Measurements from ENCODE around the gene BTBD9. TPM values are rescaled to one million over a fixed set of nuclear protein-coding genes. Genes with fewer than 3 reads are reported as not detected.

Gene BTBD9
- total and polyA plus RNA-seq, 2 of the 13 experiments (the other 11 are each of a cell fraction or from before 2014, with no cell fraction given), result 1.2 to 3.0 TPM

- ChIA-PET CTCF (ENCODE audit: low intra/inter-chr PET ratio, low total read pairs) (no interaction called here), POLR2A (no interaction called here)
- Histone ChIP-seq H3K27ac (ENCODE audit: extremely low read length, insufficient read depth, low read length) (no peak overlapping the region), H3K4me2 (ENCODE audit: low read depth, low read length) (no peak overlapping the region), H3K9ac (ENCODE audit: insufficient read depth, low read depth, low read length) (no peak overlapping the region), H3K27me3 (ENCODE audit: control insufficient read depth in 1 of 2, insufficient read depth in 2 of 2, low read length in 2 of 2) (no peaks in the 10 kb centered on the region), H3K4me1 (ENCODE audit: insufficient read depth, low read length) (peaks cover 20% of the 10 kb centered on the region), H3K9me3 (ENCODE audit: low read length) (no peaks in the 10 kb centered on the region), H4K20me1 (ENCODE audit: insufficient read depth, low read length) (no peaks in the 10 kb centered on the region), H3K79me2 (ENCODE audit: insufficient read depth, low read length) (no peaks in the 10 kb centered on the region), H3K36me3 (replicated peaks in 1 of 2; ENCODE audit: control insufficient read depth in 1 of 2, insufficient read depth in 2 of 2, low read length in 2 of 2) (no peaks in the 10 kb centered on the region), H2AFZ (ENCODE audit: low read length) (no peak overlapping the region), H3K4me3 (replicated peaks in 1 of 3; ENCODE audit: insufficient read depth in 1 of 3, low read depth in 2 of 3, low read length in 3 of 3) (no peak overlapping the region)
- BruUV-seq (replicated peaks), result no TSS peak
- no peak for DNase-seq (ENCODE audit: low spot score)
- intact Hi-C loops (cut with micrococcal nuclease; ENCODE audit: unreplicated experiment), result no loop called here
- ATAC-seq, result no peak
- TF ChIP-seq ZFP37 (CRISPR knock-in tag; IDR thresholded peaks at IDR 0.05; ENCODE audit: borderline replicate concordance) (no peak), BRCA1 (CRISPR knock-in tag; IDR thresholded peaks at IDR 0.05) (no peak), ZNF33B (CRISPR knock-in tag; IDR thresholded peaks at IDR 0.05) (no peak), NONO (IDR thresholded peaks at IDR 0.05) (no peak), NONO (CRISPR knock-in tag; conservative IDR thresholded peaks at IDR 0.05) (no peak), ZNF747 (CRISPR knock-in tag; IDR thresholded peaks at IDR 0.05; ENCODE audit: borderline replicate concordance) (no peak), JUNB (CRISPR knock-in tag; IDR thresholded peaks at IDR 0.05; ENCODE audit: borderline replicate concordance) (no peak), ZBTB25 (CRISPR knock-in tag; IDR thresholded peaks at IDR 0.05) (no peak), POLR2AphosphoS5 (IDR thresholded peaks at IDR 0.05; ENCODE audit: low read depth, low read length) (no peak), SNAPC4 (CRISPR knock-in tag; IDR thresholded peaks at IDR 0.05) (no peak), ZBTB33 (CRISPR knock-in tag; IDR thresholded peaks at IDR 0.05) (no peak)
- WGBS (ENCODE audit: low lambda C conversion rate), result 51% methylated on average over 2 of the region's 2 CpGs
- in situ Hi-C loops (cut with HindIII; ENCODE audit: extremely low pct_ligation_motif_present, low pct_unique_long_range_greater_than_20kb), result no loop called here
- FAIRE-seq, result no peak
Observed at GRCh38 chr6:38259736-38260135, 380.0 kb downstream of the BTBD9 start.
